GM19452 (cell line): Measurements from ENCODE around the gene RNF14.
"Not testable (repeated sequence)": the region's sequence is repeated elsewhere in the genome, so short reads cannot be mapped to it uniquely, and the experiment has no call there.

Experiments used
- ATAC-seq: cut with Tn5 transposase; IDR thresholded peaks from one replicate; pipeline ENCODE4 v1.9.1; 2021; ENCODE audit not compliant: unreplicated experiment

The RNF14 gene

GRCh38 chr5:141968914-141969608 is at the start of gene RNF14:
RNF14 (plus strand) TSS chr5:141969105; CDS start chr5:141973589, 4,484 bp downstream.
- ATAC-seq = peak; percentile 90

GRCh38 chr5:141919218-141920119 is 49.4 kb upstream of the RNF14 start:
- ATAC-seq = no peak

DNA sequence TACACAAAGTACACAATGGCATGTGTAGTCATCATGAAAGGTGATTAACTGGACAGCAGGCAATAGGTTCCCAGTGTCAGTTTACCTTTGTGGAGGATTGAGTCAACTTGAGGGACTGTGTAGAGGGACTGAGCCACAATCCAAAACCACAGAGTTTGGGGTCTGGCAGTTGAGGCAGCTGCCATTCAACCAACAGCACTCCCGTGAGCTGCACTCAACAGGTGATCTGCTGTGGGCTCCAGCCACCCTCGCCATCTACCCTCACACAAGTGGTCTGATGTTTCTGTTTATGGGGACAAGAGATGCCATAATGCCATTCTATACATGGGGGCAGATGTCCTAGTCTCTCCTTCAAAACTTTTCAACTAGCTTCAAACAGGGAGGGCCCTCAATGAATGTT is 48.1 kb upstream of the RNF14 start:
- no peak for ATAC-seq

GRCh38 chr5:141922827-141923447 is 46.0 kb upstream of the RNF14 start:
- not testable (repeated sequence) for ATAC-seq

DNA sequence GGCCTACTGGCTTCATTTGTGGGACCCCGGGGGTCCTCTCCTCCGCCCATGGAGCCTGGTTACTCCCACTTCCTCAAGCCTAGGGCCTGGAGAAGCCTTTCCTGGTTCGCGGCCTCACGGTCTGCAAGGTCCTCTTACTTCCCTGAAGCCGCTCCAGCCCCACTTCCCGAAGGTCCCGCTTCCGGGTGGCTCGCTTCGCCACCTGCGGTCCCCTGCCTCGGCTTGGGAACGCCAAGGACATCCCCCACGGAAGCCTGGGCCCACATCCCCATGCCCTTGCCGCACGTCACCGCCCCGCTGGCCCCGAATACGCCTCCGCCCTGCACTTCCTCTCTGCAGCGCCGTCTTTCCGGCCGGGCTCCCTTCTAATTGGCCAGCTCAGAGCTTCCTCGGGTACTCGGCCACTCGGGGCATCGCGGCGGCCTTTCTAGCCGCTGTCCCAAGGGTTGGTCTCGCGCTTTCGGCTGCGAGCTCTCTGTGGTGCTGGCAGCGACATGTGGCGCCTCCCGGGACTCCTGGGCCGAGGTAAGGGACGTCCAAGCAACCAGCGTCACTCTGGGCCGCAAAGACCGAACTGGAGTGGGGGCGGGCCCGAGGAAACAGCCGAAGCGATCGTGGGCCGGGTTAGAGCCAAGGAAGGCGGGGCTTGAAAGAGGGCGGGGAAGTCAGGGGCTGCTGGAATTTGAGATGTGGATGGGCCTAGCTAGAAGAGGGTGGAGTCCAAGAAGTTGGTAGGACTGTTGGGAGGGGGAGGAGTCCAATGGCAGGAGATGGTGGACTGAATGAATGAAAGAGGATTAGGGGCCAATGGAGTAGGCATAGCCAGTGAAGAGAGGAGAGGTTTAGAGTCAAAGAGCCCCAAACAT is 45.2 kb upstream of the RNF14 start, which contains the start of gene DELE1:
DELE1 (plus strand) TSS at position 424 of the 866 bp plus-strand sequence; CDS start at position 495, 71 bp downstream.
- ATAC-seq = peak; percentile 96

GRCh38 chr5:141926434-141926833 is 42.5 kb upstream of the RNF14 start:
- no peak for ATAC-seq

GRCh38 chr5:141928051-141928450 is 40.9 kb upstream of the RNF14 start:
- no peak for ATAC-seq

DNA sequence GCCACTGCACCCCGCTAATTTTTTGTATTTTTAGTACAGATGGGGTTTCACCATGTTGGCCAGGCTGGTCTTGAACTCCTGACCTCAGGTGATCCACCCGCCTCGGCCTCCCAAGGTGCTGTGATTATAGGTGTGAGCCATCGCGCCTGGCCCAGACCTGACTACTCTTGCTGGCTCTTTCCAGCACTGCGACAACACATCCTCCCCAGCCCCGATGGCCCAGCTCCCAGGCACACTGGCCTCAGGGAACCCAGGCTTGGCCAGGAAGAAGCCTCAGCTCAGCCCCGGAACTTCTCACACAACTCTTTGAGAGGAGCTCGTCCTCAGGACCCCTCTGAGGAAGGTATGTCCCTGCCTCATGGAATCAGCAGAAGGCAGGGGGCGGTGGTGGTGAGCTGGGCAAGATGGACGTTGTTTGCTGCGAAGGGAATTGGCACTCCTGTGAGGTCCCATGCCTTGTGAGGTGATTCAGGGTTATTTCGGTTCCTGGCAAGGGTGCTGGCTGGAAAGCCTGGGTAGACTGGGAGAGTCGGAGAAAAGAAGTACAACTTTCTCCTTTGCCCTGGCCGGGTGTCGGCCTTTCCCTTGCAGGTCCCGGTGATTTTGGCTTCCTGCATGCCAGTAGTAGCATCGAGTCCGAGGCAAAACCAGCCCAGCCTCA is 39.4 kb upstream of the RNF14 start:
- no peak for ATAC-seq

- no peak for ATAC-seq
Observed at GRCh38 chr5:141931694-141932093, 37.2 kb upstream of the RNF14 start.

DNA sequence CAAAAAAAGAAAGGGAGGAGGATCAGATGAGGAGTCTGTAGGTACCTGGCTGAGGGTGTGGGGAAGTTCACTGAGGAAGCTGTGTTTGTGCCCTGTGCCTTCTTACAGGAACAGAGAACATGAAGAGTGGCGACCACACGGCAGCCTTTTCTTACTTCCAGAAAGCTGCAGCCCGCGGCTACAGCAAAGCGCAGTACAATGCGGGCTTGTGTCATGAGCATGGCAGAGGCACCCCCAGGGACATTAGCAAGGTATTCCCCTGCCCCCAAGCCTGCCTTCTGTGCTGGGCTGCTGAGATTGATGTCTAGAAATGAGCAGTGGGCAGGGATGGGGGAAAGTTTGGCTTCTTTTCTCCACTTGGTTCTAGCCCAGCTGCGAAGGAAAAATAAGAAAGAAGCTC is 35.8 kb upstream of the RNF14 start:
- ATAC-seq = no peak

DNA sequence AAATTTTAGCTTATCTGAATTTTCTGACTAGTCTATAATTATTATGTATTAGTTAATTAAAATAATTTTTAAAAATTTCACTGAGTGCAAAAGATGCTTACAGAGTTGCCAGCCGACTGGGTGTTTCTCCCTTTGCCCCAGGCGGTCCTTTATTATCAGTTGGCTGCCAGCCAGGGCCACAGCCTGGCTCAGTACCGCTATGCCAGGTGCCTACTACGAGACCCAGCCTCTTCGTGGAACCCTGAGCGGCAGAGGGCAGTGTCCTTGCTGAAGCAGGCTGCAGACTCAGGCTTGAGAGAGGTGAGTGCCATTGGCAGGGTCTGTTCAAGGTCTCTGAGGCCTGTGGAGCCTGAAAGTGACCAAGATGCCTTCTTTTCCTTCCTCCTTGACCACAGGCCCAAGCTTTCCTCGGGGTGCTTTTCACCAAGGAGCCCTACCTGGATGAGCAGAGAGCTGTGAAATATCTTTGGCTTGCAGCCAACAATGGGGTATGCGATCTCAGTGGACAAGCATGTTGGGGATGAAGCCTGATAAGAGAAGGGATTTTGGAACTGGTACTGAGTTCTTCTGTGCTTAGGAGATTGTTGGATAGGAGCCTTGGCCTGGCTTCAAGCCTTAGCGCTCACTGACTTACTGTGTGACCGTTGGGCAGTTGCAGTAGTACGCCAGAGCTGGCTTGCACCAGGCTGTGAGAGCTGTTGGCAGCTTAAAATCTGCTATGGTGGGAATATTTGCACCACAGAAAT is 34.6 kb upstream of the RNF14 start:
- no peak for ATAC-seq

GRCh38 chr5:141935538-141935937 is 33.4 kb upstream of the RNF14 start:
- ATAC-seq = no peak

GRCh38 chr5:141940695-141941271 is 28.1 kb upstream of the RNF14 start:
- no peak for ATAC-seq

DNA sequence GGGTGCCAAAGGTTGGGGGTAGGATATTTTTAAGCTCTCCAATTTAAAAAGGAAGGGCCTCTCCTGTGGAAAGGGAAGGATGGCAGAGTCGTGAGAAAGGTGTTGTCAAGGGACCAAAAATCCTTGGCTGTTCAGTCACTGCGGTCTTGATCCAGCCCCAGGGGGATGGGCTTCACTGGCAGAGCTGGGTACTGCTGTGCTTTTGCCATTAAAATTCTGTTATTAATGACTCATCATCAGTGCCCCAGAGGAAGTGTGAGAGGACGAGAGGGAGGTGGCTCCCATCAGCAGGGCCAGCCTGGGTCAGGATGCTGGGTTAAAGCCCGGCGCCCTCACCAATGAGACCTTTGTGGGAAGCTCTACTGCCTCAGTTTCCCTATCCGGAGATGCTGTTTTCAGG is 27.6 kb upstream of the RNF14 start:
- no peak for ATAC-seq

GRCh38 chr5:141941779-141942178 is 27.1 kb upstream of the RNF14 start:
- ATAC-seq = no peak

DNA sequence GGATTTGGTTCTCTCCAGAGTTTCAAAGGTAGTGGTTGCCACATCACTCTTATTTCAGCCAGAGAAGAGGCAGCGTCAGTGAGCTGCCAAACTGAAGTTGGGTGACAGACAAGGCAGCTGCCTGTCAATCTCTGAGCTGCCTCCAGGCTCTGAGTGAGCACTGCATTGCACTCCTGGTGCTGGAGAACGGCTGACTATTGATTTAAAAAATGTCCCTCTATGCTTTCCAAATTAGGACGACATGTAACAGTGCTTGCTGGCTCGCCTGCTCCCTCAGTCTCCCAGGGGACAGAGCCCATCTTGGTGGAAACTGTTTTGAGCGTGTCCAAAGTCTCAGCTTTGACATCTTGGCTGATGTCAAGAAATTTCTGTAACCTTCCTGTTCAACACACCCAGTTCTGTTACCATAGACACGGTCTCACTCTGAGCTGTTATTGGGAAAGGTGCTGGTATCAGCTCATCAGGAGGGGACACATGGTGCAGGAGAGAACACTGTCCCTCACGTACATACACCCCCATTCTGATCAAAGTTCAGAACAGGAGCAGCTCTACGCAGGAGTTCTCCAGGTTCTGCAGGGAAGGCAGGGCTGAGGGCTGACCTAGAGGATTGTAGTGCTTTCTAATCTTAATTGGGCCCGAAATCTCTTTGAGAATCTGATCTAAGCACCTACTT is 26.6 kb upstream of the RNF14 start:
- ATAC-seq = no peak

GRCh38 chr5:141944076-141944475 is 24.8 kb upstream of the RNF14 start:
- ATAC-seq = no peak

DNA sequence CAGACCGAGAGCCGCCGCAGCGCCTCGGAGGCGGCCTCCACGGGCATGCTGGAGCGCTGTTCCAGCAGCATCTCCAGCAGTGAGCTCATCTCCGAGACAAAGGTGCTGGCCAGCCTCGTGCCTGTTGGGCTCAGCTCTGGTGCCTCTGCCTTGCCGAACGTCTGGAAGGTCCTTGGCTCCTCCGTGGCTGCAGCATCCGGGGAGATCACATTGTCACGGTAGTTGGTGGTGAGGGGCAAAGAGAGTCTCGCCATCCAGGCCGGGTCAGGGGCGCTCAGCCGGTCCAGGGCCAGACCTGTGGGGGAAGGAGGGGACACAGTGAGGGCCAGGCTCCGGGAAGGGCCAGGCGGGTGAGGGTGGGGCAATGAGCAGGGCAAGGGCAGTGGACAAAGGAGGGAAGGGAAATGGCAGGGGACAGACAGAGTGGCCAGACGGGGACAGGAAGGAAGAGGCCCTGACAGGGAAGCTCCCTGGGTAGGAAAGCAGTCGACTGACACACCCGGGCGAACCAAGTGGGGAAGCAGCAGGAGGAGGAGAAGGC is 23.3 kb upstream of the RNF14 start:
- ATAC-seq = no peak
